Measurements from ENCODE around the gene AJAP1.
"Not testable (repeated sequence)": the region's sequence is repeated elsewhere in the genome, so short reads cannot be mapped to it uniquely, and the experiment has no call there.

AJAP1 gene

GRCh38 chr1:4664095-4664494 lies 9.7 kb downstream of the AJAP1 start:
- WGBS (ENCODE audit: insufficient coverage) = 90% methylated on average over 3 of the region's 5 CpGs
- Histone ChIP-seq H3K36me3 (ENCODE audit: control insufficient read depth in 4 of 4, insufficient read depth in 4 of 4, low read length in 3 of 4) (no peaks in the 10 kb centered on the region), H3K4me3 (ENCODE audit: control insufficient read depth in 1 of 7, extremely low read depth in 1 of 7, insufficient read depth in 4 of 7, low read depth in 2 of 7, low read length in 6 of 7) (no peak overlapping the region), H3K4me1 (ENCODE audit: control extremely low read depth in 1 of 4, control insufficient read depth in 4 of 4, insufficient read depth in 4 of 4, low read length in 3 of 4) (no peaks in the 10 kb centered on the region), H3K9me3 (ENCODE audit: control extremely low read depth in 1 of 5, control insufficient read depth in 4 of 5, insufficient read depth in 2 of 5, low read depth in 1 of 5, low read length in 4 of 5) (peaks cover 0 to 3% (median 0%) of the 10 kb centered on the region in 5 experiments), H3K27ac (ENCODE audit: insufficient read depth in 1 of 2, low read depth in 1 of 2, low read length in 2 of 2, poor library complexity in 1 of 2, severe bottlenecking in 2 of 2) (no peak overlapping the region), H3K27me3 (replicated peaks in 2 of 5; ENCODE audit: control insufficient read depth in 4 of 5, insufficient read depth in 5 of 5, low read length in 4 of 5) (peaks cover 0 to 74% (median 23%) of the 10 kb centered on the region in 5 experiments)
- no peak for DNase-seq
- POLR2A ChIA-PET = no interaction called here
- CTCF ChIA-PET = interaction anchor here (1.1 kb wide), 1 partner anchor 13 kb away, joined by 3 read pairs; no protein-coding TSS in a partner anchor

- no peaks in the 10 kb centered on the region for H3K4me1 ChIP-seq (ENCODE audit: control extremely low read depth in 1 of 4, control insufficient read depth in 4 of 4, insufficient read depth in 4 of 4, low read length in 3 of 4)
- ChIA-PET CTCF (no interaction called here), POLR2A (no interaction called here)
- DNase-seq = no peak
- no peak overlapping the region for H3K27ac ChIP-seq (ENCODE audit: insufficient read depth in 1 of 2, low read depth in 1 of 2, low read length in 2 of 2, poor library complexity in 1 of 2, severe bottlenecking in 2 of 2)
- H3K27me3 ChIP-seq (replicated peaks in 2 of 5; ENCODE audit: control insufficient read depth in 4 of 5, insufficient read depth in 5 of 5, low read length in 4 of 5) = peaks cover 0 to 68% (median 19%) of the 10 kb centered on the region in 5 experiments
- peaks cover 0 to 3% (median 0%) of the 10 kb centered on the region in 5 experiments for H3K9me3 ChIP-seq (ENCODE audit: control extremely low read depth in 1 of 5, control insufficient read depth in 4 of 5, insufficient read depth in 2 of 5, low read depth in 1 of 5, low read length in 4 of 5)
- no peaks in the 10 kb centered on the region for H3K36me3 ChIP-seq (ENCODE audit: control insufficient read depth in 4 of 4, insufficient read depth in 4 of 4, low read length in 3 of 4)
- WGBS (ENCODE audit: insufficient coverage) = 82% methylated on average over 7 of the region's 8 CpGs
- no peak overlapping the region for H3K4me3 ChIP-seq (ENCODE audit: control insufficient read depth in 1 of 7, extremely low read depth in 1 of 7, insufficient read depth in 4 of 7, low read depth in 2 of 7, low read length in 6 of 7)
Measured at GRCh38 chr1:4664606-4665005, 10.2 kb downstream of the AJAP1 start.

DNA sequence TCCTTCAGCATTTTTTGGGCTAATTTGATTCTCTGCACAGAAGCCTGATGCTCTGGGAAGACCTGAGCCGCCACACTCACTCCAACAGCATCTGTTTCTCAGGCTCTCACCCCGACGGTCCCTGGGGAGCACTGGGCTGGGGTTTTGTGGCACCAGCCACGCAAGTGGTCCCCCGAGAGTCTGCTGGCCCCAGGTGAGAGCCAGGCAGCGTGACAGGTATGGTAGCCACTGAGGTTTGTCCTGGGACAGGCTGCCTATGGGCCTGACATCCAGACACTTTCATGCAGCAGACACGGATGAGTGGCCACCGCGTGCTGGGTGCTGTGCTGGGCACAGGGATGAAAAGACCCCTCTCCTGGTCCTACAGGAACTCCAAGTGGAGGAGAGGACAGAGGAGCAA lies 11.0 kb downstream of the AJAP1 start:
- 90% methylated on average over 5 of the region's 9 CpGs for WGBS (ENCODE audit: insufficient coverage)
- ChIA-PET CTCF (no interaction called here), POLR2A (no interaction called here)
- DNase-seq = no peak
- Histone ChIP-seq H3K4me3 (ENCODE audit: control insufficient read depth in 1 of 7, extremely low read depth in 1 of 7, insufficient read depth in 4 of 7, low read depth in 2 of 7, low read length in 6 of 7) (no peak overlapping the region), H3K4me1 (ENCODE audit: control extremely low read depth in 1 of 4, control insufficient read depth in 4 of 4, insufficient read depth in 4 of 4, low read length in 3 of 4) (no peaks in the 10 kb centered on the region), H3K36me3 (ENCODE audit: control insufficient read depth in 4 of 4, insufficient read depth in 4 of 4, low read length in 3 of 4) (no peaks in the 10 kb centered on the region), H3K9me3 (ENCODE audit: control extremely low read depth in 1 of 5, control insufficient read depth in 4 of 5, insufficient read depth in 2 of 5, low read depth in 1 of 5, low read length in 4 of 5) (peaks cover 0 to 3% (median 0%) of the 10 kb centered on the region in 5 experiments), H3K27ac (ENCODE audit: insufficient read depth in 1 of 2, low read depth in 1 of 2, low read length in 2 of 2, poor library complexity in 1 of 2, severe bottlenecking in 2 of 2) (no peak overlapping the region), H3K27me3 (replicated peaks in 2 of 5; ENCODE audit: control insufficient read depth in 4 of 5, insufficient read depth in 5 of 5, low read length in 4 of 5) (peaks cover 0 to 65% (median 12%) of the 10 kb centered on the region in 5 experiments)

GRCh38 chr1:4666683-4667082 lies 12.3 kb downstream of the AJAP1 start:
- H3K9me3 ChIP-seq (ENCODE audit: control extremely low read depth in 1 of 5, control insufficient read depth in 4 of 5, insufficient read depth in 2 of 5, low read depth in 1 of 5, low read length in 4 of 5); H3K36me3 ChIP-seq (ENCODE audit: control insufficient read depth in 4 of 4, insufficient read depth in 4 of 4, low read length in 3 of 4); POLR2A ChIA-PET; CTCF ChIA-PET; H3K27ac ChIP-seq (ENCODE audit: insufficient read depth in 1 of 2, low read depth in 1 of 2, low read length in 2 of 2, poor library complexity in 1 of 2, severe bottlenecking in 2 of 2); H3K4me3 ChIP-seq (ENCODE audit: control insufficient read depth in 1 of 7, extremely low read depth in 1 of 7, insufficient read depth in 4 of 7, low read depth in 2 of 7, low read length in 6 of 7); H3K4me1 ChIP-seq (ENCODE audit: control extremely low read depth in 1 of 4, control insufficient read depth in 4 of 4, insufficient read depth in 4 of 4, low read length in 3 of 4); DNase-seq: not testable (repeated sequence)
- 86% methylated on average over 14 of the region's 19 CpGs for WGBS (ENCODE audit: insufficient coverage)
- peaks cover 0 to 61% (median 7%) of the 10 kb centered on the region in 5 experiments for H3K27me3 ChIP-seq (replicated peaks in 2 of 5; ENCODE audit: control insufficient read depth in 4 of 5, insufficient read depth in 5 of 5, low read length in 4 of 5)

DNA sequence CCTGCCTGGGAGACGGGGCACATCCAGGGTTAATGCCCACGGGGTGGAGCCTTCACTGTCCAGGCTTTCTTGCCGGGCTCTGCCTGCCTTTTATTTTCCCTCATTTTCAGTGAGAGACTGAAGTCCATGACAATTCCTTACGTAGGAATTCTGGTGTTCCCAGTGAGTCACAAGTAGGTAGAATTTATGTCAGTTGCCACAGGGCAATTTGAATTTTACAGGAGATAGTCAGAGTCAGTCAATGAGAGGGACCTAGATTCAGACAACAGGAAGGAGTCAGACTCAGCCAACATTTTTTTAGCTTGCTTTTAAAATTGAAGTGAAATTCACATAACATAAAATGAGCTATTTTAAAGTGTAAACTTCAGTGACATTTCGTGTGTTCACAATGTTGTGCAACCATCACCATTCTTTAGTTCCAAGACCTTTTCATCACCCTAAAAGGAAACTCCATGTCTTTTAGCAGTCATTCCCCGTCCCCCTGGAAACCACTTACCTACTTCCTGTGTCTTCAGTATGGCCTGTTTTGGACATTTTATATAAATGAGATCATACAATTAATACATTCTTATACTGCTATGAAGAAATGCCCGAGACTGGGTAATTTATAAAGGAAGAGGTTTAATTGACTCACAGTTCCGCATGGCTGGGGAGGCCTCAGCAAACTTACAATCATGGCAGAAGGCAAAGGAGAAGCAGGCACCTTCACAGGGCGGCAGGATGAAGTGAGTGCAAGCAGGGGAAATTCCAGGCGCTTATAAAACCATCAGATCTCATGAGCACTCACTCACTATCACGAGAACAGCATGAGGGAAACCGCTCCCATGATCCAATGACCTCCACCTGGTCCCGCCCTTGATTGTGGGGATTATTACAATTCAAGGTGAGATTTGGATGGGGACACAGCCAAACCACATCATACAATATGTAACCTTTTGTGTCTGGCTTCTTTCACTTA lies 14.6 kb downstream of the AJAP1 start:
- no peak for DNase-seq
- Histone ChIP-seq H3K9me3 (ENCODE audit: control extremely low read depth in 1 of 5, control insufficient read depth in 4 of 5, insufficient read depth in 2 of 5, low read depth in 1 of 5, low read length in 4 of 5) (peaks cover 0 to 3% (median 0%) of the 10 kb centered on the region in 5 experiments), H3K36me3 (ENCODE audit: control insufficient read depth in 4 of 4, insufficient read depth in 4 of 4, low read length in 3 of 4) (no peaks in the 10 kb centered on the region), H3K4me3 (ENCODE audit: control insufficient read depth in 1 of 7, extremely low read depth in 1 of 7, insufficient read depth in 4 of 7, low read depth in 2 of 7, low read length in 6 of 7) (no peak overlapping the region), H3K4me1 (ENCODE audit: control extremely low read depth in 1 of 4, control insufficient read depth in 4 of 4, insufficient read depth in 4 of 4, low read length in 3 of 4) (no peaks in the 10 kb centered on the region), H3K27ac (ENCODE audit: insufficient read depth in 1 of 2, low read depth in 1 of 2, low read length in 2 of 2, poor library complexity in 1 of 2, severe bottlenecking in 2 of 2) (no peak overlapping the region), H3K27me3 (replicated peaks in 2 of 5; ENCODE audit: control insufficient read depth in 4 of 5, insufficient read depth in 5 of 5, low read length in 4 of 5) (peaks cover 0 to 53% (median 7%) of the 10 kb centered on the region in 5 experiments)
- WGBS (ENCODE audit: insufficient coverage) = 60% methylated on average over 6 of the region's 13 CpGs
- POLR2A ChIA-PET = interaction anchor here (0.7 kb wide), 1 partner anchor 9 kb away, joined by 3 read pairs; no protein-coding TSS in a partner anchor
- CTCF ChIA-PET = no interaction called here

- H3K9me3 ChIP-seq (ENCODE audit: control extremely low read depth in 1 of 5, control insufficient read depth in 4 of 5, insufficient read depth in 2 of 5, low read depth in 1 of 5, low read length in 4 of 5) = peaks cover 0 to 3% (median 0%) of the 10 kb centered on the region in 5 experiments
- POLR2A ChIA-PET = no interaction called here
- WGBS (ENCODE audit: insufficient coverage) = 90% methylated on average over 4 of the region's 4 CpGs
- CTCF ChIA-PET = no interaction called here
- DNase-seq = no peak
- H3K27me3 ChIP-seq (replicated peaks in 2 of 5; ENCODE audit: control insufficient read depth in 4 of 5, insufficient read depth in 5 of 5, low read length in 4 of 5) = peaks cover 0 to 42% (median 3%) of the 10 kb centered on the region in 5 experiments
- H3K36me3 ChIP-seq (ENCODE audit: control insufficient read depth in 4 of 4, insufficient read depth in 4 of 4, low read length in 3 of 4) = no peaks in the 10 kb centered on the region
- no peak overlapping the region for H3K27ac ChIP-seq (ENCODE audit: insufficient read depth in 1 of 2, low read depth in 1 of 2, low read length in 2 of 2, poor library complexity in 1 of 2, severe bottlenecking in 2 of 2)
- H3K4me1 ChIP-seq (ENCODE audit: control extremely low read depth in 1 of 4, control insufficient read depth in 4 of 4, insufficient read depth in 4 of 4, low read length in 3 of 4) = no peaks in the 10 kb centered on the region
- H3K4me3 ChIP-seq (ENCODE audit: control insufficient read depth in 1 of 7, extremely low read depth in 1 of 7, insufficient read depth in 4 of 7, low read depth in 2 of 7, low read length in 6 of 7) = no peak overlapping the region
Measured at GRCh38 chr1:4670265-4670664, 15.9 kb downstream of the AJAP1 start.

GRCh38 chr1:4671828-4672227 lies 17.4 kb downstream of the AJAP1 start:
- ChIA-PET POLR2A (no interaction called here), CTCF (no interaction called here)
- Histone ChIP-seq H3K27ac (ENCODE audit: insufficient read depth in 1 of 2, low read depth in 1 of 2, low read length in 2 of 2, poor library complexity in 1 of 2, severe bottlenecking in 2 of 2) (no peak overlapping the region), H3K4me1 (ENCODE audit: control extremely low read depth in 1 of 4, control insufficient read depth in 4 of 4, insufficient read depth in 4 of 4, low read length in 3 of 4) (no peaks in the 10 kb centered on the region), H3K9me3 (ENCODE audit: control extremely low read depth in 1 of 5, control insufficient read depth in 4 of 5, insufficient read depth in 2 of 5, low read depth in 1 of 5, low read length in 4 of 5) (peaks cover 0 to under 1% (median 0%) of the 10 kb centered on the region in 5 experiments), H3K36me3 (ENCODE audit: control insufficient read depth in 4 of 4, insufficient read depth in 4 of 4, low read length in 3 of 4) (no peaks in the 10 kb centered on the region), H3K27me3 (replicated peaks in 2 of 5; ENCODE audit: control insufficient read depth in 4 of 5, insufficient read depth in 5 of 5, low read length in 4 of 5) (peaks cover 0 to 44% (median 3%) of the 10 kb centered on the region in 5 experiments), H3K4me3 (ENCODE audit: control insufficient read depth in 1 of 7, extremely low read depth in 1 of 7, insufficient read depth in 4 of 7, low read depth in 2 of 7, low read length in 6 of 7) (no peak overlapping the region)
- WGBS (ENCODE audit: insufficient coverage) = 88% methylated on average over 11 of the region's 13 CpGs
- DNase-seq = no peak
